H1 (cell line): ENCODE measurements around the gene DEXI. TPM values are rescaled to one million over a fixed set of nuclear protein-coding genes. Genes with fewer than 3 reads are reported as not detected.

Source experiments
- CTCF ChIA-PET: fragments of 300-600 bp; sonication (Branson Sonifier 250); formaldehyde crosslinking; loops from one replicate; lab custom pipeline; 2021; ENCODE audit not compliant: partially characterized antibody; lab: Charles Lee
- POLR2A ChIA-PET: fragments of 300-600 bp; sonication (Branson Sonifier 250); formaldehyde crosslinking; loops from one replicate; lab custom pipeline; 2021; ENCODE audit warnings: inconsistent platforms; ENCODE audit not compliant: partially characterized antibody; lab: Charles Lee
- DNase-seq, 2 experiments: peaks; one replicate each; pipeline versions ENCODE4 v3.0.0 to v3.0.0-alpha.2; 2010 to 2022; ENCODE audit warnings: low spot score in 2 of 2, low read depth in 1 of 2, mixed read lengths in 1 of 2
- FAIRE-seq: peaks from 2 replicates; lab custom pipeline; 2011; peaks lifted over from hg19 to GRCh38; lab: Jason Lieb, UNC
- H2AFZ ChIP-seq: 2 replicates; pipeline ENCODE4 v1.8.1; 2012; ENCODE audit warnings: low read length, inconsistent platforms
- H2AK5ac ChIP-seq: 2 replicates; pipeline ENCODE4 v1.6.1; 2013; ENCODE audit warnings: low read depth, low read length
- H2BK120ac ChIP-seq: replicated peaks from 2 replicates; pipeline ENCODE3; 2013; ENCODE audit warnings: low read depth, low read length, inconsistent platforms
- H2BK12ac ChIP-seq: 2 replicates; pipeline ENCODE4 v1.6.1; 2013; ENCODE audit warnings: low read depth, low read length
- H2BK15ac ChIP-seq: 2 replicates; pipeline ENCODE4 v1.6.1; 2013; ENCODE audit warnings: low read length
- H2BK20ac ChIP-seq: 2 replicates; pipeline ENCODE4 v1.6.1; 2013; ENCODE audit warnings: low read length
- H2BK5ac ChIP-seq: 2 replicates; pipeline ENCODE4 v1.6.1; 2013; ENCODE audit warnings: low read depth, low read length
- H3K14ac ChIP-seq: 2 replicates; pipeline ENCODE4 v1.6.1; 2013; ENCODE audit warnings: inconsistent platforms; ENCODE audit not compliant: insufficient read length
- H3K18ac ChIP-seq: 2 replicates; pipeline ENCODE4 v1.6.1; 2013; ENCODE audit warnings: low read length; ENCODE audit errors: extremely low read depth
- H3K23ac ChIP-seq: 2 replicates; pipeline ENCODE4 v1.6.1; 2013; ENCODE audit warnings: inconsistent platforms; ENCODE audit not compliant: insufficient read length
- H3K23me2 ChIP-seq: 2 replicates; pipeline ENCODE4 v1.6.1; 2013; ENCODE audit warnings: low read depth, low read length
- H3K27ac ChIP-seq: 2 replicates; pipeline ENCODE4 v1.6.1; 2011; ENCODE audit warnings: low read depth, low read length, inconsistent platforms
- H3K27me3 ChIP-seq, 4 experiments: replicated peaks in 1 of 4; 1 replicate in 1 of 4; 2 replicates in 3 of 4; pipeline versions ENCODE4 v1.6.1 to v1.8.1; 2011 to 2013; ENCODE audit warnings: low read length in 3 of 4, mild to moderate bottlenecking in 3 of 4, inconsistent platforms in 2 of 4, mixed read lengths in 2 of 4, moderate library complexity in 1 of 4; ENCODE audit not compliant: control insufficient read depth in 3 of 4, insufficient read depth in 3 of 4; ENCODE audit errors: extremely low read depth in 1 of 4
- H3K36me3 ChIP-seq, 4 experiments: 2 replicates each; pipeline versions ENCODE4 v1.6.1 to v1.8.1; 2011 to 2013; ENCODE audit warnings: mild to moderate bottlenecking in 4 of 4, low read length in 3 of 4, moderate library complexity in 2 of 4, control low read depth in 1 of 4, inconsistent platforms in 1 of 4; ENCODE audit not compliant: insufficient read depth in 4 of 4, control insufficient read depth in 2 of 4
- H3K4ac ChIP-seq: replicated peaks from 2 replicates; pipeline ENCODE3; 2013; ENCODE audit warnings: low read length, low read depth, mixed read lengths, inconsistent platforms; ENCODE audit not compliant: insufficient read length
- H3K4me1 ChIP-seq, 4 experiments: replicated peaks in 1 of 4; 1 replicate in 1 of 4; 2 replicates in 3 of 4; pipeline versions ENCODE4 v1.6.1 to v1.8.1; 2011 to 2013; ENCODE audit warnings: low read length in 3 of 4, inconsistent platforms in 2 of 4, mixed read lengths in 1 of 4; ENCODE audit not compliant: insufficient read depth in 4 of 4, control insufficient read depth in 3 of 4
- H3K4me2 ChIP-seq, 2 experiments: 2 replicates each; pipeline versions ENCODE4 v1.6.1 to v1.8.1; 2011 to 2013; ENCODE audit warnings: low read depth in 2 of 2, low read length in 2 of 2, control low read depth in 1 of 2, inconsistent platforms in 1 of 2, mild to moderate bottlenecking in 1 of 2; ENCODE audit not compliant: insufficient read depth in 1 of 2
- H3K4me3 ChIP-seq, 4 experiments: fragments of 200-600, 300-600 bp in 1 of 4; sonication (generic), shearing (Covaris generic), sonication (Bioruptor Twin) in 1 of 4; 2 replicates each; pipeline versions ENCODE4 v1.5.1 to v1.8.1; 2011 to 2016; ENCODE audit warnings: low read length in 4 of 4, low read depth in 3 of 4, control low read depth in 2 of 4, inconsistent platforms in 2 of 4, mild to moderate bottlenecking in 2 of 4, mixed read lengths in 1 of 4, moderate library complexity in 1 of 4; ENCODE audit not compliant: insufficient read depth in 2 of 4; ENCODE audit errors: extremely low read depth in 1 of 4
- H3K56ac ChIP-seq: replicated peaks from 2 replicates; pipeline ENCODE3; 2013; ENCODE audit warnings: low read depth, mild to moderate bottlenecking, mixed read lengths, low read length, inconsistent platforms; ENCODE audit not compliant: insufficient read length
- H3K79me1 ChIP-seq: 2 replicates; pipeline ENCODE4 v1.6.1; 2013; ENCODE audit warnings: low read depth, low read length, control low read depth
- H3K79me2 ChIP-seq, 2 experiments: 2 replicates each; pipeline versions ENCODE4 v1.6.1 to v1.8.1; 2012 to 2013; ENCODE audit warnings: low read length in 2 of 2, mild to moderate bottlenecking in 2 of 2, inconsistent platforms in 1 of 2; ENCODE audit not compliant: insufficient read depth in 2 of 2, control insufficient read depth in 1 of 2
- H3K9ac ChIP-seq, 4 experiments: replicated peaks in 1 of 4; 1 replicate in 1 of 4; 2 replicates in 3 of 4; pipeline versions ENCODE4 v1.6.1 to v1.8.1; 2011 to 2013; ENCODE audit warnings: low read depth in 3 of 4, low read length in 3 of 4, control low read depth in 2 of 4, mild to moderate bottlenecking in 2 of 4, moderate library complexity in 2 of 4, inconsistent platforms in 1 of 4; ENCODE audit errors: extremely low read depth in 1 of 4
- H3K9me3 ChIP-seq, 2 experiments: 2 replicates each; pipeline versions ENCODE4 v1.6.1 to v1.8.1; 2012 to 2013; ENCODE audit warnings: mild to moderate bottlenecking in 2 of 2, moderate library complexity in 2 of 2, control low read depth in 1 of 2, inconsistent platforms in 1 of 2, low read depth in 1 of 2, low read length in 1 of 2, mixed read lengths in 1 of 2; ENCODE audit not compliant: insufficient read depth in 2 of 2
- H4K20me1 ChIP-seq, 2 experiments: replicated peaks in 1 of 2; 2 replicates each; pipeline versions ENCODE3 to v1.8.1; 2011 to 2013; ENCODE audit warnings: inconsistent platforms in 2 of 2, low read length in 2 of 2, mild to moderate bottlenecking in 1 of 2; ENCODE audit not compliant: insufficient read depth in 2 of 2, control insufficient read depth in 1 of 2
- H4K5ac ChIP-seq: 2 replicates; pipeline ENCODE4 v1.6.1; 2013; ENCODE audit warnings: low read length, low read depth, mixed read lengths, inconsistent platforms; ENCODE audit not compliant: insufficient read length
- H4K8ac ChIP-seq: 2 replicates; pipeline ENCODE4 v1.8.0; 2013; ENCODE audit warnings: mild to moderate bottlenecking, moderate library complexity, low read length, inconsistent platforms; ENCODE audit not compliant: insufficient read depth; ENCODE audit errors: extremely low read depth
- H4K91ac ChIP-seq: replicated peaks from 2 replicates; pipeline ENCODE3; 2013; ENCODE audit warnings: low read length, mixed read lengths, inconsistent platforms; ENCODE audit not compliant: insufficient read length
- ASH2L ChIP-seq: fragments of 200-600, 300-600 bp; sonication (generic); IDR thresholded peaks from one replicate; pipeline ENCODE4 v1.7.1; 2017; ENCODE audit warnings: low read length
- BACH1 ChIP-seq: IDR thresholded peaks from 2 replicates; pipeline ENCODE4 v1.6.1; 2012; ENCODE audit warnings: low read length, improper control_type of control experiment
- CBX8 ChIP-seq: fragments of 300-800, 300-1000 bp; sonication (generic); IDR thresholded peaks from 2 replicates; pipeline ENCODE4 v1.7.1; 2016; ENCODE audit warnings: low read depth, low read length, borderline replicate concordance
- CEBPB ChIP-seq: IDR thresholded peaks from 2 replicates; pipeline ENCODE4 v1.6.1; 2012; ENCODE audit warnings: low read depth, low read length
- CTCF ChIP-seq, 3 experiments: IDR thresholded peaks; 1 replicate in 2 of 3; 2 replicates in 1 of 3; pipeline versions ENCODE4 v1.5.1 to v1.6.1; 2011; ENCODE audit warnings: low read length in 3 of 3, mild to moderate bottlenecking in 3 of 3, inconsistent platforms in 2 of 3, low read depth in 1 of 3, moderate library complexity in 1 of 3; ENCODE audit not compliant: insufficient read depth in 1 of 3; ENCODE audit errors: control extremely low read depth in 1 of 3
- E2F6 ChIP-seq: IDR thresholded peaks from 2 replicates; pipeline ENCODE4 v1.6.1; 2012; ENCODE audit warnings: inconsistent platforms
- FOSL1 ChIP-seq: IDR thresholded peaks from 2 replicates; pipeline ENCODE4 v1.6.1; 2011; ENCODE audit warnings: mild to moderate bottlenecking, low read depth, low read length, moderate library complexity; ENCODE audit not compliant: insufficient read depth
- PHF8 ChIP-seq: fragments of 200-600 bp; sonication (generic); conservative IDR thresholded peaks from 2 replicates; pipeline ENCODE4 v1.7.1; 2012; ENCODE audit warnings: low read depth, mild to moderate bottlenecking, inconsistent platforms, low read length, moderate library complexity
- RXRA ChIP-seq: IDR thresholded peaks from 2 replicates; pipeline ENCODE4 v1.6.1; 2011; ENCODE audit warnings: low read depth, mild to moderate bottlenecking, low read length, moderate library complexity; ENCODE audit not compliant: insufficient read depth
- SP1 ChIP-seq: IDR thresholded peaks from 2 replicates; pipeline ENCODE4 v1.6.1; 2011; ENCODE audit warnings: low read depth, low read length
- SRF ChIP-seq: IDR thresholded peaks from 2 replicates; pipeline ENCODE4 v1.6.1; 2011; ENCODE audit warnings: mild to moderate bottlenecking, low read depth, low read length, moderate library complexity
- TAF1 ChIP-seq: IDR thresholded peaks from 2 replicates; pipeline ENCODE4 v1.6.1; 2011; ENCODE audit warnings: mild to moderate bottlenecking, low read depth, low read length
- WGBS, 2 experiments: shearing (Covaris generic) in 1 of 2; methylation state at CpG; one replicate each; pipeline versions ENCODE4 v1.1.6 to v1.1.7; 2013 to 2015; ENCODE audit warnings: low lambda C conversion rate in 2 of 2, mixed read lengths in 2 of 2, inconsistent platforms in 1 of 2, low coverage in 1 of 2, missing lambda C conversion rate in 1 of 2; ENCODE audit not compliant: insufficient replicate concordance in 2 of 2, insufficient coverage in 1 of 2, insufficient read length in 1 of 2; ENCODE audit errors: extremely low coverage in 1 of 2, missing lambda C conversion rate in 1 of 2; 5-methylcytosine and 5-hydroxymethylcytosine counted together
- polyA plus RNA-seq, 7 experiments: library from polyadenylated mRNA; depleted of rRNA in 3 of 7; stranded (reverse) in 5 of 7; unstranded in 2 of 7; fragments of >200 nt in 5 of 7; fragments of 200-250 nt in 2 of 7; gene quantifications; 1 replicate in 5 of 7; 2 replicates in 1 of 7; 4 replicates in 1 of 7; pipeline versions ENCODE4 v1.2.1 to v1.2.3, GENCODE V29; 2011 to 2013; ENCODE audit warnings: missing spikeins in 2 of 7, mixed read lengths in 2 of 7
- total RNA-seq: library from RNA; stranded (reverse); fragmentation: NEBNext Ultra II Directional; extraction: Animal tissue kit (Norgen Biotek cat#: 25700); gene quantifications from 2 replicates; pipeline ENCODE4 v1.2.1, GENCODE V29; 2021

The DEXI gene
- total and polyA plus RNA-seq, 2 of the 8 experiments (the other 6 are each of a cell fraction or from before 2014, with no cell fraction given), result 39.5 to 47.3 TPM

- no peak overlapping the region for H2BK5ac ChIP-seq
- CTCF ChIA-PET, result interaction anchor here (0.6 to 8.1 kb wide), 4 partner anchors 7 to 406 kb away, joined by 3 to 82 read pairs (median 16); partner anchors contain the start of gene CIITA
- H3K4me3 ChIP-seq, result no peak overlapping the region
- no peaks in the 10 kb centered on the region for H3K23me2 ChIP-seq
- 58 to 91% methylated on average over 1 to 3 of the region's 3 CpGs for WGBS, 2 experiments
- POLR2A ChIA-PET, result interaction anchor here (1.6 kb wide), 1 partner anchor 10 kb away, joined by 7 read pairs; no protein-coding TSS in a partner anchor
- no peak overlapping the region for H2BK120ac ChIP-seq
- H2BK20ac ChIP-seq, result no peak overlapping the region
- no peak overlapping the region for H3K4me2 ChIP-seq
- H3K79me1 ChIP-seq, result no peaks in the 10 kb centered on the region
- no peak overlapping the region for H4K5ac ChIP-seq
- H3K56ac ChIP-seq, result no peak overlapping the region
- no peak overlapping the region for H3K23ac ChIP-seq
- H4K8ac ChIP-seq, result no peak overlapping the region
- H3K18ac ChIP-seq, result no peak overlapping the region
- no peak overlapping the region for H4K91ac ChIP-seq
- no peak for DNase-seq
- H3K4ac ChIP-seq, result no peak overlapping the region
- H3K14ac ChIP-seq, result no peak overlapping the region
- H4K20me1 ChIP-seq, result no peaks in the 10 kb centered on the region
- H3K4me1 ChIP-seq, result peaks cover 0 to 5% (median 0%) of the 10 kb centered on the region in 4 experiments; a peak in 2 of 7 replicates
- peaks cover 0 to 3% (median 0%) of the 10 kb centered on the region in 4 experiments; a peak in 1 of 7 replicates for H3K27me3 ChIP-seq
- no peaks in the 10 kb centered on the region for H3K36me3 ChIP-seq
- H2BK12ac ChIP-seq, result no peak overlapping the region
- H3K9me3 ChIP-seq, result no peaks in the 10 kb centered on the region
- no peak overlapping the region for H2AK5ac ChIP-seq
- no peak overlapping the region for H3K9ac ChIP-seq
- no peak overlapping the region for H2AFZ ChIP-seq
- no peak overlapping the region for H3K27ac ChIP-seq
- FAIRE-seq, result no peak
- H2BK15ac ChIP-seq, result no peak overlapping the region
- H3K79me2 ChIP-seq, result no peaks in the 10 kb centered on the region
- TF ChIP-seq CBX8 (no peak), SRF (no peak), TAF1 (no peak), BACH1 (no peak), CEBPB (no peak), E2F6 (no peak), FOSL1 (no peak), CTCF (IDR thresholded peaks at IDR 0.05; ENCODE audit: control extremely low read depth in 1 of 3, insufficient read depth in 1 of 3, low read depth in 1 of 3, low read length in 3 of 3) (no peak), SP1 (no peak), RXRA (no peak), ASH2L (no peak), PHF8 (no peak)
Measured at GRCh38 chr16:10916534-10916933, 25.7 kb downstream of the DEXI start.
